Hepatic stellate cell (primary cell): ENCODE data around the gene VPS35.
A peak's percentile ranks its signal among the peaks of the same experiment; 100 is the strongest.

ENCODE experiments used
- DNase-seq: peaks from one replicate; pipeline ENCODE4 v3.0.0; 2011; ENCODE audit warnings: low spot score

Gene VPS35

GRCh38 chr16:46613352-46613751 lies 75.6 kb downstream of the VPS35 start:
- no peak for DNase-seq

GRCh38 chr16:46612121-46612520 lies 76.9 kb downstream of the VPS35 start:
- DNase-seq = no peak

GRCh38 chr16:46607529-46607928 lies 81.4 kb downstream of the VPS35 start:
- DNase-seq = peak; percentile 27

GRCh38 chr16:46606231-46606630 lies 82.7 kb downstream of the VPS35 start:
- DNase-seq = no peak
